Left ventricle myocardium inferior (tissue), 1 donor: ENCODE data around the gene CAMK1D. TPM values are rescaled to one million over a fixed set of nuclear protein-coding genes. Genes with fewer than 3 reads are reported as not detected.
A peak's percentile ranks its signal among the peaks of the same experiment; 100 is the strongest.

Source experiments
- DNase-seq: peaks from one replicate; pipeline ENCODE4 v3.0.0-alpha.2; 2020
- H3K27ac ChIP-seq: fragments of 200-600 bp; replicated peaks from 2 replicates; pipeline ENCODE4 v1.8.0; 2021
- H3K27me3 ChIP-seq: fragments of 200-600 bp; 2 replicates; pipeline ENCODE4 v1.8.0; 2021; ENCODE audit warnings: low read depth
- H3K36me3 ChIP-seq: fragments of 200-600 bp; 2 replicates; pipeline ENCODE4 v1.8.0; 2021
- H3K4me1 ChIP-seq: fragments of 200-600 bp; 2 replicates; pipeline ENCODE4 v1.8.0; 2021
- H3K4me3 ChIP-seq: fragments of 200-600 bp; 2 replicates; pipeline ENCODE4 v1.8.0; 2021; ENCODE audit warnings: mild to moderate bottlenecking, moderate library complexity
- H3K9me3 ChIP-seq: fragments of 200-600 bp; replicated peaks from 2 replicates; pipeline ENCODE4 v1.8.0; 2021
- CTCF ChIP-seq: fragments of 200-600 bp; IDR thresholded peaks from 2 replicates; pipeline ENCODE4 v1.8.0; 2021; ENCODE audit warnings: antibody characterized with exemption, mild to moderate bottlenecking, borderline replicate concordance
- intact Hi-C: fragments of 100-400 bp; cut with micrococcal nuclease; formaldehyde crosslinking; loops from one replicate; pipeline ENCODE4 v1.11.0; 2022
- total RNA-seq: library from RNA; stranded (reverse); fragmentation: NEBNext Ultra II Directional; extraction: Animal tissue kit (Norgen Biotek cat#: 25700); gene quantifications from one replicate; pipeline ENCODE4 v1.2.1, GENCODE V29; 2021
- donor health status: DM: no; HTN: yes; CAD: no; lungs with severe emphysema.

CAMK1D gene
- total RNA-seq, 1 donor from 2014 or later, result 2.5 TPM

GRCh38 chr10:12518024-12518423 lies 168.7 kb downstream of the CAMK1D start:
- H3K27ac ChIP-seq, result no peak overlapping the region

GRCh38 chr10:12521423-12521822 lies 172.1 kb downstream of the CAMK1D start:
- H3K4me1 ChIP-seq, result no peaks in the 10 kb centered on the region
- no peak for DNase-seq
- no peak overlapping the region for H3K27ac ChIP-seq
- peaks cover 34% of the 10 kb centered on the region for H3K9me3 ChIP-seq
- no peak for TF ChIP-seq CTCF
- intact Hi-C loops, result no loop called here
- H3K36me3 ChIP-seq, result no peaks in the 10 kb centered on the region
- no peaks in the 10 kb centered on the region for H3K27me3 ChIP-seq
- H3K4me3 ChIP-seq, result no peak overlapping the region

More at GRCh38 chr10:12518024-12518423, 168.7 kb downstream of the CAMK1D start:
- DNase-seq, result no peak
- no peak for TF ChIP-seq CTCF
- Histone ChIP-seq H3K27me3 (no peaks in the 10 kb centered on the region), H3K36me3 (no peaks in the 10 kb centered on the region), H3K4me1 (no peaks in the 10 kb centered on the region), H3K4me3 (no peak overlapping the region), H3K9me3 (peaks cover 18% of the 10 kb centered on the region)
- intact Hi-C loops, result no loop called here

GRCh38 chr10:12526311-12526710 lies 177.0 kb downstream of the CAMK1D start:
- Histone ChIP-seq H3K27me3 (no peaks in the 10 kb centered on the region), H3K27ac (no peak overlapping the region), H3K36me3 (no peaks in the 10 kb centered on the region), H3K9me3 (peaks cover 23% of the 10 kb centered on the region), H3K4me1 (no peaks in the 10 kb centered on the region), H3K4me3 (no peak overlapping the region)
- TF ChIP-seq CTCF, result no peak
- intact Hi-C loops, result no loop called here
- DNase-seq, result no peak

- Histone ChIP-seq H3K36me3 (no peaks in the 10 kb centered on the region), H3K4me3 (no peak overlapping the region), H3K27me3 (no peaks in the 10 kb centered on the region), H3K9me3 (peaks cover 11% of the 10 kb centered on the region), H3K4me1 (no peaks in the 10 kb centered on the region), H3K27ac (no peak overlapping the region)
- DNase-seq, result no peak
- TF ChIP-seq CTCF, result no peak
- intact Hi-C loops, result no loop called here
These were observed 180.6 kb downstream of the CAMK1D start for GRCh38 chr10:12529976-12530375.

- no peak overlapping the region for H3K4me3 ChIP-seq
- H3K27ac ChIP-seq, result peak overlapping the region; percentile 54
- H3K4me1 ChIP-seq, result no peaks in the 10 kb centered on the region
- H3K36me3 ChIP-seq, result no peaks in the 10 kb centered on the region
- H3K27me3 ChIP-seq, result no peaks in the 10 kb centered on the region
- DNase-seq, result peak; percentile 65
- no peak for TF ChIP-seq CTCF
- intact Hi-C loops, result no loop called here
- H3K9me3 ChIP-seq, result peaks cover 7% of the 10 kb centered on the region
These were observed 182.2 kb downstream of the CAMK1D start for GRCh38 chr10:12531305-12532220.
